Chondrocyte (in vitro differentiated cells): ENCODE data around the gene MAP7D1. TPM values are rescaled to one million over a fixed set of nuclear protein-coding genes. Genes with fewer than 3 reads are reported as not detected.
A peak's percentile ranks its signal among the peaks of the same experiment; 100 is the strongest.

Source experiments
- DNase-seq: peaks from one replicate; pipeline ENCODE4 v3.0.0; 2021; ENCODE audit warnings: mixed read lengths, low spot score
- H3K27ac Mint-ChIP-seq: one replicate; pipeline ENCODE4 v1.8.0; 2021; ENCODE audit warnings: mild to moderate bottlenecking, moderate library complexity, mixed read lengths; ENCODE audit not compliant: unreplicated experiment
- H3K27me3 Mint-ChIP-seq: 2 replicates; pipeline ENCODE4 v1.8.0; 2021; ENCODE audit warnings: low read depth, mixed read lengths
- H3K36me3 Mint-ChIP-seq: 2 replicates; pipeline ENCODE4 v1.8.0; 2021; ENCODE audit warnings: low read depth, mixed read lengths
- H3K4me1 Mint-ChIP-seq: 2 replicates; pipeline ENCODE4 v1.8.0; 2021; ENCODE audit warnings: low read depth, mild to moderate bottlenecking, mixed read lengths
- H3K4me3 Mint-ChIP-seq: one replicate; pipeline ENCODE4 v1.8.0; 2021; ENCODE audit warnings: mild to moderate bottlenecking, moderate library complexity, mixed read lengths; ENCODE audit not compliant: unreplicated experiment
- H3K9me3 Mint-ChIP-seq: 2 replicates; pipeline ENCODE4 v1.8.0; 2021; ENCODE audit warnings: low read depth, mixed read lengths
- CTCF ChIP-seq: fragments of 200-600 bp; sonication (generic); IDR thresholded peaks from 2 replicates; pipeline ENCODE4 v1.5.0; 2021; ENCODE audit warnings: antibody characterized with exemption, mild to moderate bottlenecking, moderate library complexity
- total RNA-seq: library from RNA; stranded (reverse); gene quantifications from 3 replicates; pipeline ENCODE4 v1.2.1, GENCODE V29; 2021

Gene MAP7D1
- total RNA-seq, 1 donor from 2014 or later, result 177 TPM

GRCh38 chr1:36148821-36149236 lies 7.1 kb upstream of the MAP7D1 start:
- no peaks in the 10 kb centered on the region for H3K27me3 Mint-ChIP-seq
- no peak for TF ChIP-seq CTCF
- H3K36me3 Mint-ChIP-seq, result no peaks in the 10 kb centered on the region
- peaks cover 54% of the 10 kb centered on the region for H3K4me1 Mint-ChIP-seq
- H3K4me3 Mint-ChIP-seq, result peak overlapping the region; percentile 93
- H3K9me3 Mint-ChIP-seq, result no peaks in the 10 kb centered on the region
- no peak for DNase-seq
- H3K27ac Mint-ChIP-seq, result peak overlapping the region; percentile 99

GRCh38 chr1:36149237-36149972 lies 6.6 kb upstream of the MAP7D1 start, which contains the start of gene TRAPPC3:
TRAPPC3 (minus strand) TSS chr1:36149486; CDS start chr1:36149378, 108 bp downstream.
- TF ChIP-seq CTCF, result peak; percentile 97
- Mint-ChIP-seq H3K4me1 (peaks cover 56% of the 10 kb centered on the region), H3K9me3 (no peaks in the 10 kb centered on the region), H3K4me3 (peak within 1 kb of the TSS; percentile 93), H3K27me3 (no peaks in the 10 kb centered on the region), H3K27ac (peak within 1 kb of the TSS; percentile 99), H3K36me3 (no peaks in the 10 kb centered on the region)
- peak; percentile 100 for DNase-seq

- no peak for TF ChIP-seq CTCF
- DNase-seq, result no peak
- Mint-ChIP-seq H3K4me3 (peak overlapping the region; percentile 40), H3K27ac (peak overlapping the region; percentile 99), H3K36me3 (no peaks in the 10 kb centered on the region), H3K4me1 (peaks cover 61% of the 10 kb centered on the region), H3K9me3 (no peaks in the 10 kb centered on the region), H3K27me3 (no peaks in the 10 kb centered on the region)
These were observed 6.0 kb upstream of the MAP7D1 start for GRCh38 chr1:36149973-36150295.

GRCh38 chr1:36150296-36151133 lies 5.4 kb upstream of the MAP7D1 start:
- peaks cover 66% of the 10 kb centered on the region for H3K4me1 Mint-ChIP-seq
- peak overlapping the region; percentile 99 for H3K27ac Mint-ChIP-seq
- no peaks in the 10 kb centered on the region for H3K36me3 Mint-ChIP-seq
- no peak for TF ChIP-seq CTCF
- H3K4me3 Mint-ChIP-seq, result peak overlapping the region; percentile 51
- peak; percentile 98 for DNase-seq
- H3K27me3 Mint-ChIP-seq, result no peaks in the 10 kb centered on the region
- no peaks in the 10 kb centered on the region for H3K9me3 Mint-ChIP-seq

- H3K4me3 Mint-ChIP-seq, result peak overlapping the region; percentile 51
- peaks cover 66% of the 10 kb centered on the region for H3K4me1 Mint-ChIP-seq
- peak overlapping the region; percentile 99 for H3K27ac Mint-ChIP-seq
- no peaks in the 10 kb centered on the region for H3K27me3 Mint-ChIP-seq
- H3K9me3 Mint-ChIP-seq, result no peaks in the 10 kb centered on the region
- peak; percentile 10 for TF ChIP-seq CTCF
- H3K36me3 Mint-ChIP-seq, result no peaks in the 10 kb centered on the region
- no peak for DNase-seq
These were observed 4.7 kb upstream of the MAP7D1 start for GRCh38 chr1:36151134-36151844.
